ENCODE measurements around the gene CLSTN1. TPM values are rescaled to one million over a fixed set of nuclear protein-coding genes. Genes with fewer than 3 reads are reported as not detected.

Gene CLSTN1
- total and polyA plus RNA-seq, 2 donors (not counting 1 experiment from before 2014, with no cell fraction given) = 34.9 to 81.4 TPM

DNA sequence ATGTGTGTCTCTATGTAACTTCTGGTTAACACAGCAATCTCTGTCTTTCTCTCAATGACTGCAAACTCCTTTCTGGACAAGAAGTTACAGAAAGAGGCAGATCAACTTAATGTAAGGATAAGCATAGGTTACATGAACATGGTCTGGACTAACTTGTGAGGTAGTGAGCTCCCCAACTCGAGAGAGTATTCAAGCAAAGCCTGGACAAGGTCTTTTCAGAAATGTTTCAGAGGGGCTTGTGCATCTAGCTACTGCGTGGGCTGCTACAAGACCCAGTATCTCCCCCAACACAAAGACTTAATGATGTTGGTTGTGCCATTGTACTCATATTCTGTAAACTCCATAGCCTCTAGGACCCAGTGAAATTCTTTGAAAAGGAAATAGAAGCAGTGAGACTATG, 23.5 kb upstream of the CLSTN1 start:
- H3K79me2 ChIP-seq (ENCODE audit: control insufficient read depth, insufficient read depth, low read length) = peaks cover 9% of the 10 kb centered on the region
- ChIA-PET CTCF (interaction anchor here (0.9 to 4.9 kb wide), 3 partner anchors 21 to 232 kb away, joined by 3 to 30 read pairs (median 11); no protein-coding TSS in a partner anchor), POLR2A (no interaction called here)
- H2AFZ ChIP-seq (ENCODE audit: insufficient read depth, low read depth, low read length, poor library complexity, severe bottlenecking) = no peak overlapping the region
- 80% methylated on average over 1 of the region's 2 CpGs for WGBS (ENCODE audit: insufficient coverage)
- H3K4me3 ChIP-seq (ENCODE audit: control extremely low read depth in 1 of 5, extremely low read depth in 1 of 5, insufficient read depth in 1 of 5, low read depth in 2 of 5, low read length in 4 of 5) = no peak overlapping the region
- H3K27me3 ChIP-seq (replicated peaks in 1 of 4; ENCODE audit: control extremely low read depth in 1 of 4, control insufficient read depth in 3 of 4, insufficient read depth in 4 of 4, low read length in 3 of 4) = no peaks in the 10 kb centered on the region
- no peaks in the 10 kb centered on the region for H3K36me3 ChIP-seq (replicated peaks in 1 of 2; ENCODE audit: control extremely low read depth in 1 of 2, control insufficient read depth in 1 of 2, extremely low read depth in 1 of 2, insufficient read depth in 2 of 2, low read length in 1 of 2)
- H3K9ac ChIP-seq (ENCODE audit: low read length) = no peak overlapping the region
- Mint-ChIP-seq H3K9me3 (ENCODE audit: insufficient read depth) (no peaks in the 10 kb centered on the region), H3K4me1 (peaks cover 29% of the 10 kb centered on the region), H3K27ac (no peak overlapping the region), H3K4me3 (no peak overlapping the region), H3K27me3 (no peaks in the 10 kb centered on the region)
- intact Hi-C loops (cut with micrococcal nuclease) = no loop called here
- no peaks in the 10 kb centered on the region for H4K20me1 ChIP-seq (ENCODE audit: control insufficient read depth, insufficient read depth, low read length, poor library complexity, severe bottlenecking)
- no peak overlapping the region for H3K4me2 ChIP-seq (replicated peaks; ENCODE audit: low read depth, low read length, poor library complexity, severe bottlenecking)
- TF ChIP-seq, protein P1, sequence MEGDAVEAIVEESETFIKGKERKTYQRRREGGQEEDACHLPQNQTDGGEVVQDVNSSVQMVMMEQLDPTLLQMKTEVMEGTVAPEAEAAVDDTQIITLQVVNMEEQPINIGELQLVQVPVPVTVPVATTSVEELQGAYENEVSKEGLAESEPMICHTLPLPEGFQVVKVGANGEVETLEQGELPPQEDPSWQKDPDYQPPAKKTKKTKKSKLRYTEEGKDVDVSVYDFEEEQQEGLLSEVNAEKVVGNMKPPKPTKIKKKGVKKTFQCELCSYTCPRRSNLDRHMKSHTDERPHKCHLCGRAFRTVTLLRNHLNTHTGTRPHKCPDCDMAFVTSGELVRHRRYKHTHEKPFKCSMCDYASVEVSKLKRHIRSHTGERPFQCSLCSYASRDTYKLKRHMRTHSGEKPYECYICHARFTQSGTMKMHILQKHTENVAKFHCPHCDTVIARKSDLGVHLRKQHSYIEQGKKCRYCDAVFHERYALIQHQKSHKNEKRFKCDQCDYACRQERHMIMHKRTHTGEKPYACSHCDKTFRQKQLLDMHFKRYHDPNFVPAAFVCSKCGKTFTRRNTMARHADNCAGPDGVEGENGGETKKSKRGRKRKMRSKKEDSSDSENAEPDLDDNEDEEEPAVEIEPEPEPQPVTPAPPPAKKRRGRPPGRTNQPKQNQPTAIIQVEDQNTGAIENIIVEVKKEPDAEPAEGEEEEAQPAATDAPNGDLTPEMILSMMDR (IDR thresholded peaks at IDR 0.05) = no peak
- no peak overlapping the region for H3K27ac ChIP-seq (ENCODE audit: low read length in 2 of 2)
- H3K4me1 ChIP-seq (ENCODE audit: control insufficient read depth in 2 of 2, insufficient read depth in 2 of 2, low read length in 2 of 2) = peaks cover 21 to 36% of the 10 kb centered on the region in 2 donors
- DNase-seq = no peak
- ATAC-seq (ENCODE audit: low read depth) = no peak
- H3K9me3 ChIP-seq (ENCODE audit: control extremely low read depth in 1 of 3, control insufficient read depth in 2 of 3, insufficient read depth in 1 of 3, low read length in 2 of 3) = no peaks in the 10 kb centered on the region

DNA sequence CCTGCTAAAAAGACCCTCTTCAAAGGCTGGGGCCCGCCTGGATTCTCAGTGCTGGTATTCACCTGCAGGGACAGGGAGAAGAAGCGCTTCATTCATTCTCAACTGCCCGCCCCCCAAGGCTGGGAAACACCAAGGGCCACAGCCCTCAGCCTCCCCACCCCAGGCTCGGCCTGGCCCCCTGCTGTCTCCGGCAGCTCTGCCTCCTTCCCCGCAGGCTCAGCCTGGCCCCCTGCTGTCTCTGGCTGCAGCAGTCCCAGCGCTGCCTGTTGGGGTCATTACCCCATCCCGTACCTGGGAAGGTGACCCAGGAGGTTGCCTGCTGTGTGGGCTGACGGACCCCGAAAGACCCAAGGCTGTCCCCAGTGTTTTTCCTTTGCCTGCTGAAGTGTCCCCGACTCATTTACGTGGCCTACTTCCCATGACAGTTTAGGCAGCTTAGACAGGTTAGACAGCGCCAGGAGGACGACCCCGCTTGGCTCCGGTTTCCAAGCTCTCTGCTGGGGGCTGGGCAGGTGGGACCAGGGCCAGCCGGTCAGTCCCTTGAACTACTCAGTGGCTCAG, 22.9 kb upstream of the CLSTN1 start:
- ChIA-PET POLR2A (no interaction called here), CTCF (interaction anchor here (0.9 to 4.9 kb wide), 3 partner anchors 21 to 232 kb away, joined by 3 to 30 read pairs (median 11); no protein-coding TSS in a partner anchor)
- no peak overlapping the region for H3K27ac Mint-ChIP-seq
- H3K9ac ChIP-seq (ENCODE audit: low read length) = no peak overlapping the region
- H3K36me3 ChIP-seq (replicated peaks in 1 of 2; ENCODE audit: control extremely low read depth in 1 of 2, control insufficient read depth in 1 of 2, extremely low read depth in 1 of 2, insufficient read depth in 2 of 2, low read length in 1 of 2) = no peaks in the 10 kb centered on the region
- H3K4me1 Mint-ChIP-seq = peaks cover 26% of the 10 kb centered on the region
- WGBS (ENCODE audit: insufficient coverage) = 99% methylated on average over 17 of the region's 17 CpGs
- peaks cover 9% of the 10 kb centered on the region for H3K79me2 ChIP-seq (ENCODE audit: control insufficient read depth, insufficient read depth, low read length)
- intact Hi-C loops (cut with micrococcal nuclease) = no loop called here
- H3K27ac ChIP-seq (ENCODE audit: low read length in 2 of 2) = no peak overlapping the region
- DNase-seq (no peak), ATAC-seq (ENCODE audit: low read depth) (no peak)
- H4K20me1 ChIP-seq (ENCODE audit: control insufficient read depth, insufficient read depth, low read length, poor library complexity, severe bottlenecking) = no peaks in the 10 kb centered on the region
- no peaks in the 10 kb centered on the region for H3K9me3 ChIP-seq (ENCODE audit: control extremely low read depth in 1 of 3, control insufficient read depth in 2 of 3, insufficient read depth in 1 of 3, low read length in 2 of 3)
- no peak overlapping the region for H3K4me2 ChIP-seq (replicated peaks; ENCODE audit: low read depth, low read length, poor library complexity, severe bottlenecking)
- no peak overlapping the region for H3K4me3 Mint-ChIP-seq
- TF ChIP-seq EZH2 (IDR thresholded peaks at IDR 0.05; ENCODE audit: borderline replicate concordance, insufficient read depth, low read depth, low read length, poor library complexity, severe bottlenecking) = no peak
- TF ChIP-seq, protein P1 (IDR thresholded peaks at IDR 0.05) = no peak
- H3K4me3 ChIP-seq (ENCODE audit: control extremely low read depth in 1 of 5, extremely low read depth in 1 of 5, insufficient read depth in 1 of 5, low read depth in 2 of 5, low read length in 4 of 5) = no peak overlapping the region
- H3K27me3 Mint-ChIP-seq = no peaks in the 10 kb centered on the region
- H3K4me1 ChIP-seq (ENCODE audit: control insufficient read depth in 2 of 2, insufficient read depth in 2 of 2, low read length in 2 of 2) = peaks cover 21 to 33% of the 10 kb centered on the region in 2 donors
- no peak overlapping the region for H2AFZ ChIP-seq (ENCODE audit: insufficient read depth, low read depth, low read length, poor library complexity, severe bottlenecking)
- H3K27me3 ChIP-seq (replicated peaks in 1 of 4; ENCODE audit: control extremely low read depth in 1 of 4, control insufficient read depth in 3 of 4, insufficient read depth in 4 of 4, low read length in 3 of 4) = no peaks in the 10 kb centered on the region
- H3K9me3 Mint-ChIP-seq (ENCODE audit: insufficient read depth) = no peaks in the 10 kb centered on the region

Measured in B cell (primary cell).